Liver (tissue), 9 donors: ENCODE measurements around the gene NAGA. TPM values are rescaled to one million over a fixed set of nuclear protein-coding genes. Genes with fewer than 3 reads are reported as not detected.

ENCODE experiments used
- DNase-seq: peaks from one replicate; pipeline ENCODE4 v3.0.0-alpha.2; 2017; ENCODE audit warnings: low spot score
- H3K27ac ChIP-seq, 2 donors: one replicate each; pipeline ENCODE4 v1.7.0; 2013; ENCODE audit warnings: inconsistent platforms in 2 of 2, low read length in 2 of 2, control low read depth in 1 of 2, low read depth in 1 of 2, mild to moderate bottlenecking in 1 of 2
- H3K27me3 ChIP-seq, 4 donors: one replicate each; pipeline versions ENCODE4 v1.6.1 to v1.7.0; 2013; ENCODE audit warnings: low read length in 3 of 4, inconsistent platforms in 1 of 4, mild to moderate bottlenecking in 1 of 4, moderate library complexity in 1 of 4; ENCODE audit not compliant: control insufficient read depth in 4 of 4, insufficient read depth in 4 of 4
- H3K36me3 ChIP-seq, 4 donors: one replicate each; pipeline versions ENCODE4 v1.6.1 to v1.7.0; 2013; ENCODE audit warnings: low read length in 3 of 4, mild to moderate bottlenecking in 3 of 4, low read depth in 1 of 4, moderate library complexity in 1 of 4; ENCODE audit not compliant: control insufficient read depth in 4 of 4, insufficient read depth in 3 of 4
- H3K4me1 ChIP-seq, 4 donors: one replicate each; pipeline versions ENCODE4 v1.6.1 to v1.7.0; 2013; ENCODE audit warnings: low read length in 3 of 4, mild to moderate bottlenecking in 3 of 4, moderate library complexity in 1 of 4; ENCODE audit not compliant: control insufficient read depth in 4 of 4, insufficient read depth in 4 of 4
- H3K4me3 ChIP-seq, 3 donors: one replicate each; pipeline versions ENCODE4 v1.6.1 to v1.7.0; 2013; ENCODE audit warnings: low read length in 3 of 3, control low read depth in 1 of 3, low read depth in 1 of 3, mild to moderate bottlenecking in 1 of 3
- H3K9ac ChIP-seq, 2 donors: one replicate each; pipeline ENCODE4 v1.7.0; 2013; ENCODE audit warnings: low read length in 2 of 2, mild to moderate bottlenecking in 2 of 2, moderate library complexity in 2 of 2, control low read depth in 1 of 2, low read depth in 1 of 2
- H3K9me3 ChIP-seq, 4 donors: one replicate each; pipeline versions ENCODE4 v1.6.1 to v1.7.0; 2013; ENCODE audit warnings: low read length in 3 of 4; ENCODE audit not compliant: control insufficient read depth in 4 of 4
- CTCF ChIP-seq: fragments of 150-350 bp; IDR thresholded peaks from 2 replicates; pipeline ENCODE4 v1.5.1; 2017; ENCODE audit warnings: improper control_type of control experiment, low read depth, low read length; ENCODE audit not compliant: missing input control
- EGR1 ChIP-seq, 2 donors: IDR thresholded peaks; 2 replicates each; pipeline ENCODE4 v1.6.1; 2016 to 2018; ENCODE audit warnings: antibody characterized with exemption in 2 of 2, low read depth in 2 of 2
- FOXA1 ChIP-seq: IDR thresholded peaks from 2 replicates; pipeline ENCODE4 v1.6.1; 2016; ENCODE audit warnings: antibody characterized with exemption
- FOXA2 ChIP-seq: IDR thresholded peaks from 2 replicates; pipeline ENCODE4 v1.6.1; 2016; ENCODE audit warnings: antibody characterized with exemption
- GABPA ChIP-seq, 2 donors: IDR thresholded peaks in 1 of 2; conservative IDR thresholded peaks in 1 of 2; 2 replicates each; pipeline ENCODE4 v1.6.1; 2016; ENCODE audit warnings: antibody characterized with exemption in 2 of 2, mild to moderate bottlenecking in 1 of 2, moderate library complexity in 1 of 2
- HNF4A ChIP-seq, 2 donors: conservative IDR thresholded peaks; 2 replicates each; pipeline ENCODE4 v1.6.1; 2016; ENCODE audit warnings: antibody characterized with exemption in 2 of 2, mild to moderate bottlenecking in 2 of 2
- HNF4G ChIP-seq: IDR thresholded peaks from 2 replicates; pipeline ENCODE4 v1.6.1; 2016; ENCODE audit warnings: antibody characterized with exemption
- JUND ChIP-seq, 2 donors: IDR thresholded peaks; 2 replicates each; pipeline ENCODE4 v1.6.1; 2016; ENCODE audit warnings: antibody characterized with exemption in 2 of 2
- MAX ChIP-seq: IDR thresholded peaks from 2 replicates; pipeline ENCODE4 v1.6.1; 2016; ENCODE audit warnings: antibody characterized with exemption
- NR2F2 ChIP-seq: IDR thresholded peaks from 2 replicates; pipeline ENCODE4 v1.6.1; 2016; ENCODE audit warnings: antibody characterized with exemption
- RAD21 ChIP-seq, 2 donors: IDR thresholded peaks; 2 replicates each; pipeline ENCODE4 v1.6.1; 2016; ENCODE audit warnings: antibody characterized with exemption in 2 of 2, mild to moderate bottlenecking in 2 of 2
- RXRA ChIP-seq, 2 donors: IDR thresholded peaks; 2 replicates each; pipeline ENCODE4 v1.6.1; 2017 to 2018; ENCODE audit warnings: antibody characterized with exemption in 2 of 2, mild to moderate bottlenecking in 1 of 2
- SP1 ChIP-seq: IDR thresholded peaks from 2 replicates; pipeline ENCODE4 v1.6.1; 2018; ENCODE audit warnings: antibody characterized with exemption, mild to moderate bottlenecking
- TAF1 ChIP-seq: conservative IDR thresholded peaks from 2 replicates; pipeline ENCODE4 v1.6.1; 2016; ENCODE audit warnings: antibody characterized with exemption, mild to moderate bottlenecking
- YY1 ChIP-seq: IDR thresholded peaks from 2 replicates; pipeline ENCODE4 v1.6.1; 2016; ENCODE audit warnings: antibody characterized with exemption, mild to moderate bottlenecking
- WGBS: extraction: QIAGEN DNeasy Blood & Tissue Kit; methylation state at CpG from one replicate; pipeline ENCODE4 v1.1.7; 2013; 5-methylcytosine and 5-hydroxymethylcytosine counted together
- polyA plus RNA-seq, 2 donors: library from polyadenylated mRNA; stranded (reverse) in 1 of 2; unstranded in 1 of 2; fragments of 200-250 nt in 1 of 2; fragments of >200 nt in 1 of 2; fragmentation: Nextera tagmentation in 1 of 2; extraction: Ambion mirVana in 1 of 2; gene quantifications; one replicate each; pipeline versions ENCODE4 v1.2.1 to v1.2.3, GENCODE V29; 2013 to 2015
- total RNA-seq, 2 donors: library from RNA; depleted of rRNA; stranded (reverse); fragments of >200 nt; gene quantifications; one replicate each; pipeline ENCODE4 v1.2.3, GENCODE V29; 2014
- TF ChIP-seq, protein P1 (sequence below): IDR thresholded peaks from 2 replicates; pipeline ENCODE4 v1.6.1; 2016; ENCODE audit warnings: antibody characterized with exemption
- TF ChIP-seq, protein P2 (sequence below): IDR thresholded peaks from 2 replicates; pipeline ENCODE4 v1.6.1; 2016; ENCODE audit warnings: antibody characterized with exemption
- TF ChIP-seq, protein P3 (sequence below): IDR thresholded peaks from 2 replicates; pipeline ENCODE4 v1.6.1; 2016; ENCODE audit warnings: antibody characterized with exemption, mild to moderate bottlenecking
- donor health status: healthy.
- donor health status: healthy.
- donor health status: healthy.
- donor health status: healthy.
- donor health status: healthy.

NAGA gene
- total and polyA plus RNA-seq, 4 donors: 12.8 to 33.9 (median 23.9) TPM

DNA sequence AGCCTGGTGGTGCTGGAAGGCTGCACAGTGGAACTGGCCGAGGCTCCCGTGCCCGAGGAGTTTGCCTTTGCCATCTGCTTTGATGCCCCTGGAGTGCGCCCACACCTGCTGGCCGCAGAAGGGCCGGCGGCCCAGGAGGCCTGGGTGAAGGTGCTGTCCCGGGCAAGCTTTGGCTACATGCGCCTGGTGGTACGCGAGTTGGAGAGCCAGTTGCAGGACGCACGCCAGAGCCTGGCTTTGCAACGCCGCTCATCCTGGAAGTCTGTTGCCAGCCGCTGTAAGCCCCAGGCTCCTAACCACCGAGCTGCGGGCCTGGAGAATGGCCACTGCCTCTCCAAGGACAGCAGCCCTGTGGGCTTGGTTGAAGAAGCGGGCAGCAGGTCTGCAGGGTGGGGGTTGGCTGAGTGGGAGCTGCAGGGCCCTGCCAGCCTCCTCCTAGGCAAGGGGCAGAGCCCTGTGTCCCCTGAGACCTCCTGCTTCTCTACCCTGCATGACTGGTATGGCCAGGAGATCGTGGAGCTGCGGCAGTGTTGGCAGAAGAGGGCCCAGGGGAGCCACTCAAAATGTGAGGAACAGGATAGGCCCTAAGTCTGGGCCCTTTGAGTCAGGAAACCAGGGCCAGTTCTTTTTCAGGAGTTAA is 7.0 kb upstream of the NAGA start:
- H3K27me3 ChIP-seq: no peaks in the 10 kb centered on the region

More for the DNA sequence above, 7.0 kb upstream of the NAGA start:
- TF ChIP-seq HNF4G (no peak), FOXA1 (no peak), TAF1 (no peak), NR2F2 (no peak), FOXA2 (no peak), HNF4A (conservative IDR thresholded peaks at IDR 0.05) (no peak), RAD21 (IDR thresholded peaks at IDR 0.05) (no peak), GABPA (IDR thresholded peaks at IDR 0.05 in 1 of 2, conservative IDR thresholded peaks at IDR 0.05 in 1 of 2) (no peak), CTCF (no peak), MAX (no peak), YY1 (no peak), SP1 (no peak), JUND (IDR thresholded peaks at IDR 0.05) (no peak), EGR1 (IDR thresholded peaks at IDR 0.05; ENCODE audit: low read depth in 2 of 2) (no peak), RXRA (IDR thresholded peaks at IDR 0.05) (no peak)
- TF ChIP-seq, protein P1, sequence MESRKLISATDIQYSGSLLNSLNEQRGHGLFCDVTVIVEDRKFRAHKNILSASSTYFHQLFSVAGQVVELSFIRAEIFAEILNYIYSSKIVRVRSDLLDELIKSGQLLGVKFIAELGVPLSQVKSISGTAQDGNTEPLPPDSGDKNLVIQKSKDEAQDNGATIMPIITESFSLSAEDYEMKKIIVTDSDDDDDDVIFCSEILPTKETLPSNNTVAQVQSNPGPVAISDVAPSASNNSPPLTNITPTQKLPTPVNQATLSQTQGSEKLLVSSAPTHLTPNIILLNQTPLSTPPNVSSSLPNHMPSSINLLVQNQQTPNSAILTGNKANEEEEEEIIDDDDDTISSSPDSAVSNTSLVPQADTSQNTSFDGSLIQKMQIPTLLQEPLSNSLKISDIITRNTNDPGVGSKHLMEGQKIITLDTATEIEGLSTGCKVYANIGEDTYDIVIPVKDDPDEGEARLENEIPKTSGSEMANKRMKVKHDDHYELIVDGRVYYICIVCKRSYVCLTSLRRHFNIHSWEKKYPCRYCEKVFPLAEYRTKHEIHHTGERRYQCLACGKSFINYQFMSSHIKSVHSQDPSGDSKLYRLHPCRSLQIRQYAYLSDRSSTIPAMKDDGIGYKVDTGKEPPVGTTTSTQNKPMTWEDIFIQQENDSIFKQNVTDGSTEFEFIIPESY: no peak
- TF ChIP-seq, protein P2, sequence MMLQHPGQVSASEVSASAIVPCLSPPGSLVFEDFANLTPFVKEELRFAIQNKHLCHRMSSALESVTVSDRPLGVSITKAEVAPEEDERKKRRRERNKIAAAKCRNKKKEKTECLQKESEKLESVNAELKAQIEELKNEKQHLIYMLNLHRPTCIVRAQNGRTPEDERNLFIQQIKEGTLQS: no peak
- TF ChIP-seq, protein P3, sequence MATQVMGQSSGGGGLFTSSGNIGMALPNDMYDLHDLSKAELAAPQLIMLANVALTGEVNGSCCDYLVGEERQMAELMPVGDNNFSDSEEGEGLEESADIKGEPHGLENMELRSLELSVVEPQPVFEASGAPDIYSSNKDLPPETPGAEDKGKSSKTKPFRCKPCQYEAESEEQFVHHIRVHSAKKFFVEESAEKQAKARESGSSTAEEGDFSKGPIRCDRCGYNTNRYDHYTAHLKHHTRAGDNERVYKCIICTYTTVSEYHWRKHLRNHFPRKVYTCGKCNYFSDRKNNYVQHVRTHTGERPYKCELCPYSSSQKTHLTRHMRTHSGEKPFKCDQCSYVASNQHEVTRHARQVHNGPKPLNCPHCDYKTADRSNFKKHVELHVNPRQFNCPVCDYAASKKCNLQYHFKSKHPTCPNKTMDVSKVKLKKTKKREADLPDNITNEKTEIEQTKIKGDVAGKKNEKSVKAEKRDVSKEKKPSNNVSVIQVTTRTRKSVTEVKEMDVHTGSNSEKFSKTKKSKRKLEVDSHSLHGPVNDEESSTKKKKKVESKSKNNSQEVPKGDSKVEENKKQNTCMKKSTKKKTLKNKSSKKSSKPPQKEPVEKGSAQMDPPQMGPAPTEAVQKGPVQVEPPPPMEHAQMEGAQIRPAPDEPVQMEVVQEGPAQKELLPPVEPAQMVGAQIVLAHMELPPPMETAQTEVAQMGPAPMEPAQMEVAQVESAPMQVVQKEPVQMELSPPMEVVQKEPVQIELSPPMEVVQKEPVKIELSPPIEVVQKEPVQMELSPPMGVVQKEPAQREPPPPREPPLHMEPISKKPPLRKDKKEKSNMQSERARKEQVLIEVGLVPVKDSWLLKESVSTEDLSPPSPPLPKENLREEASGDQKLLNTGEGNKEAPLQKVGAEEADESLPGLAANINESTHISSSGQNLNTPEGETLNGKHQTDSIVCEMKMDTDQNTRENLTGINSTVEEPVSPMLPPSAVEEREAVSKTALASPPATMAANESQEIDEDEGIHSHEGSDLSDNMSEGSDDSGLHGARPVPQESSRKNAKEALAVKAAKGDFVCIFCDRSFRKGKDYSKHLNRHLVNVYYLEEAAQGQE: no peak
- Histone ChIP-seq H3K4me1 (peaks cover 5 to 27% (median 13%) of the 10 kb centered on the region in 4 donors), H3K36me3 (peaks cover 0 to 2% (median 0%) of the 10 kb centered on the region in 4 donors), H3K4me3 (no peak overlapping the region), H3K9me3 (peaks cover 0 to 2% (median 0%) of the 10 kb centered on the region in 4 donors), H3K27ac (no peak overlapping the region), H3K9ac (no peak overlapping the region)
- no peak for DNase-seq
- 95% methylated on average over 21 of the region's 21 CpGs for WGBS
